Activated CD4-positive, alpha-beta T cell treated with anti-CD3 and anti-CD28 coated beads, Interleukin-2, amount 50 U/mL, for 48 hours (primary cell): ENCODE measurements around the gene ASXL1.

Experiments used
- DNase-seq, 2 experiments: peaks; one replicate each; pipeline ENCODE4 v3.0.0-alpha.2; 2020

Gene ASXL1

DNA sequence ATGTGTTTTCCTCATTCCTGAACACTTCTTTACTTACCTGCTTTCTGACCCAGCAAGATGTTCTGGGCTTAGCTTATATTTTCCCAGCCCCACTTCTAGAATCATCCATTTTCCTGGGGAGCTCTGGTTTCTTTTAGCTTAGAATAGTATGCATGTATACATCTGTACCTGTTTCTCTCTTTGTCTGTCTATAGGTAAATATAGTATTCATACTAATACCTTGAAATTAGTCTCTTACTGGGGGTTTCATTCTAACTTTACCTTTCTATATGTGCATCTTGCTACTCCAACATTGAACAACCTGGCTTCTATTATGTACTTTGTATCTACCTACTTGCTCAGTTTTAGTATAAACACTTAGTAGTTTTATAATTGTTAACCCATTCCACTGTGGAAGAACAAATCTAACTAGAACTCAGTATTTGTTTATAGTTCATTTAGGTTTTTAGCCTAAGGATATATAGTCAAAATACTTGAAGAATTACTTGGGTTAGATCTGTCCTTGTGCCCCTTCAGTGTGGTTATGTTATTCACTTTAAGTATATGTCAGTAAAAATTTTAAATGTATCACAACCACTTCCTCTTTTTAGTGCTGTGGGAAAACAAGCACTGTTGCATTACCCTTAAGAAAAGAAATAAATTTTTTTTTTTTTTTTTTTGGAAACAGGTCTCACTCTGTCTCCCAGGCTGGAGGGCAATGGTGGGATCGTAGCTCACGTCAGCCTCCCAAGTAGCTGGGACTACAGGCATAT is 54.0 kb downstream of the ASXL1 start:
- no peak for DNase-seq

GRCh38 chr20:32415494-32415893 is 57.4 kb downstream of the ASXL1 start:
- DNase-seq: no peak

GRCh38 chr20:32416206-32416605 is 58.1 kb downstream of the ASXL1 start:
- no peak for DNase-seq

GRCh38 chr20:32418376-32418775 is 60.2 kb downstream of the ASXL1 start:
- DNase-seq: no peak

DNA sequence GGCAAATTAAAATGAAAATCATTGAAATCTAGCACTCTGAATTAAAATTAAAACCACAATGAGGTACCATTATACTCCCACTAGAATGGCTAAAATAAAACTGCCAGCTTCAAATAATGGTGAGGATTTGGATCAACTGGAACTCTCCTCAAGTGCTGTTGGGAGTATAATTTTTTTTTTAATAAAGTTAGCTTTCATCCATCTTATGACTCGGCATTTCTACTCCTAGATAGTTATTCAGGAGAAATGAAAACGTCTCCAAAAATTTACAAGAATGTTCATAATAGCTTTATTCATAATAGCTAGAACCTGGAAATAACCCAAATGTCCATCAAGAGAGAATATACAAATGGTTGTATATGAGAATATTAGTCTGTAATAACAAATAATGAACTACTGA is 63.2 kb downstream of the ASXL1 start:
- no peak for DNase-seq

GRCh38 chr20:32427996-32428395 is 69.9 kb downstream of the ASXL1 start:
- no peak for DNase-seq

GRCh38 chr20:32429343-32429742 is 71.2 kb downstream of the ASXL1 start:
- DNase-seq: no peak

DNA sequence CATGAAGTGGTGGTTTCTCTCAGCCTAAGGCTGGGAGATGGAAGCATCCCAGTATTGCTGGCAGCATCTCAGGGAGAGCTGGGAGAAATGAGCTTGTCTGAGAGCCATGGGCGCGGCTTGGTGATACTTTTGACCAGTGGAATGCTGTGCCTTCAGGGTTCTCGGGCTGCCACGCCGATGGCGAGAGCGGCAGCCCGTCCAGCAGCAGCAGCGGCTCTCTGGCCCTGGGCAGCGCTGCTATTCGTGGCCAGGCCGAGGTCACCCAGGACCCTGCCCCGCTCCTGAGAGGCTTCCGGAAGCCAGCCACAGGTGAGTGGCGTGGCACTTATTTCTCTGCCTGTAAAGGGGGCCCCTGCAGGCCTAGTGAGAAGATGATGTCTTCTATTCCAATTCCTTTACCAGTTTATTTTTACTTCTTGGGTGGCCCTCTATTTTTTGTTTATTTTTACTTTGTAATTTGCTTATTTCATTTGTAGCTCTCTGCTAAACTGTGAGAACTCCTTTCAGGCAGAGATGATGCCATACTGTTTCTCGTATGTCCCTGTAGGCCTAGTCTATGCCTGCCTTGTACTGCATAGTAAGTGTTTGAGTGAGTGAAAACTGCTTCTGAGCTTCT is 71.7 kb downstream of the ASXL1 start:
- DNase-seq: no peak

DNA sequence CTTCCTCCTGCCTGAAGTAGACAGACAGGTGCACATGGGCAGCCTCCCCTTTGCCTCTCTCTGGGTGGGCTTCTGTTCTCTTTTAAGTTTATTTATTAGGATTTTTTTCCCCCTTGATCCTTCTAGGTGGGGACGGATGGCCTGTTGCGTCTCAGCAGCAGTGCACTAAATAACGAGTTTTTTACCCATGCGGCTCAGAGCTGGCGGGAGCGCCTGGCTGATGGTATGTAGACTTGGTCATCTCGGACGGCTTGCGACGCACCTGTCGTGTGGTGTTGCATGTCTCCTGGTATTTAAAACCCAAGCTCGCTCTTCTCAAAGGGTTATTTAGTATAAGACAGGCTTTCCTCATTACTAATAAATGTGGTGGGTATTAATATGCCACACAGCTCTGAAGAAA is 73.3 kb downstream of the ASXL1 start:
- DNase-seq: no peak

GRCh38 chr20:32432277-32432676 is 74.1 kb downstream of the ASXL1 start:
- no peak for DNase-seq

- DNase-seq: no peak
Observed at GRCh38 chr20:32433311-32434021, 75.3 kb downstream of the ASXL1 start.

DNA sequence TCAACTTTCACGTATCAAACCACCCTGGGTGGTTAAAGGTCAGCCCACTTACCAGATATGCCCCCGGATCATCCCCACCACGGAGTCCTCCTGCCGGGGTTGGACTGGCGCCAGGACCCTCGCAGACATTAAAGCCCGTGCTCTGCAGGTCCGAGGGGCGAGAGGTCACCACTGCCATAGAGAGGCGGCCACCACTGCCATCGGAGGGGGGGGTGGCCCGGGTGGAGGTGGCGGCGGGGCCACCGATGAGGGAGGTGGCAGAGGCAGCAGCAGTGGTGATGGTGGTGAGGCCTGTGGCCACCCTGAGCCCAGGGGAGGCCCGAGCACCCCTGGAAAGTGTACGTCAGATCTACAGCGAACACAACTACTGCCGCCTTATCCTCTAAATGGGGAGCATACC is 76.3 kb downstream of the ASXL1 start:
- DNase-seq: no peak

DNA sequence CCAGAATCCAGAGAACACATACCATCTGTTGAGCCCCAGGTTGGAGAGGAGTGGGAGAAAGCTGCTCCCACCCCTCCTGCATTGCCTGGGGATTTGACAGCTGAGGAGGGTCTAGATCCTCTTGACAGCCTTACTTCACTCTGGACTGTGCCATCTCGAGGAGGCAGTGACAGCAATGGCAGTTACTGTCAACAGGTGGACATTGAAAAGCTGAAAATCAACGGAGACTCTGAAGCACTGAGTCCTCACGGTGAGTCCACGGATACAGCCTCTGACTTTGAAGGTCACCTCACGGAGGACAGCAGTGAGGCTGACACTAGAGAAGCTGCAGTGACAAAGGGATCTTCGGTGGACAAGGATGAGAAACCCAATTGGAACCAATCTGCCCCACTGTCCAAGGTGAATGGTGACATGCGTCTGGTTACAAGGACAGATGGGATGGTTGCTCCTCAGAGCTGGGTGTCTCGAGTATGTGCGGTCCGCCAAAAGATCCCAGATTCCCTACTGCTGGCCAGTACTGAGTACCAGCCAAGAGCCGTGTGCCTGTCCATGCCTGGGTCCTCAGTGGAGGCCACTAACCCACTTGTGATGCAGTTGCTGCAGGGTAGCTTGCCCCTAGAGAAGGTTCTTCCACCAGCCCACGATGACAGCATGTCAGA is 77.4 kb downstream of the ASXL1 start:
- no peak for DNase-seq

DNA sequence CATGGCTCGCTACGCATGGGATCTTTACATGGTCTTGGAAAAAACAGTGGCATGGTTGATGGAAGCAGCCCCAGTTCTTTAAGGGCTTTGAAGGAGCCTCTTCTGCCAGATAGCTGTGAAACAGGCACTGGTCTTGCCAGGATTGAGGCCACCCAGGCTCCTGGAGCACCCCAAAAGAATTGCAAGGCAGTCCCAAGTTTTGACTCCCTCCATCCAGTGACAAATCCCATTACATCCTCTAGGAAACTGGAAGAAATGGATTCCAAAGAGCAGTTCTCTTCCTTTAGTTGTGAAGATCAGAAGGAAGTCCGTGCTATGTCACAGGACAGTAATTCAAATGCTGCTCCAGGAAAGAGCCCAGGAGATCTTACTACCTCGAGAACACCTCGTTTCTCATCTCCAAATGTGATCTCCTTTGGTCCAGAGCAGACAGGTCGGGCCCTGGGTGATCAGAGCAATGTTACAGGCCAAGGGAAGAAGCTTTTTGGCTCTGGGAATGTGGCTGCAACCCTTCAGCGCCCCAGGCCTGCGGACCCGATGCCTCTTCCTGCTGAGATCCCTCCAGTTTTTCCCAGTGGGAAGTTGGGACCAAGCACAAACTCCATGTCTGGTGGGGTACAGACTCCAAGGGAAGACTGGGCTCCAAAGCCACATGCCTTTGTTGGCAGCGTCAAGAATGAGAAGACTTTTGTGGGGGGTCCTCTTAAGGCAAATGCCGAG is 78.2 kb downstream of the ASXL1 start:
- DNase-seq: no peak

GRCh38 chr20:32436968-32437367 is 78.8 kb downstream of the ASXL1 start:
- DNase-seq: no peak

- no peak for DNase-seq
Observed at GRCh38 chr20:32437391-32438074, 79.4 kb downstream of the ASXL1 start.

- peak in 1 of 2 experiments; percentile 2 for DNase-seq
Observed at GRCh38 chr20:32438331-32438858, 80.3 kb downstream of the ASXL1 start.

- DNase-seq: peak; percentile 33 to 47
Observed at GRCh38 chr20:32439132-32439829, 81.2 kb downstream of the ASXL1 start.

DNA sequence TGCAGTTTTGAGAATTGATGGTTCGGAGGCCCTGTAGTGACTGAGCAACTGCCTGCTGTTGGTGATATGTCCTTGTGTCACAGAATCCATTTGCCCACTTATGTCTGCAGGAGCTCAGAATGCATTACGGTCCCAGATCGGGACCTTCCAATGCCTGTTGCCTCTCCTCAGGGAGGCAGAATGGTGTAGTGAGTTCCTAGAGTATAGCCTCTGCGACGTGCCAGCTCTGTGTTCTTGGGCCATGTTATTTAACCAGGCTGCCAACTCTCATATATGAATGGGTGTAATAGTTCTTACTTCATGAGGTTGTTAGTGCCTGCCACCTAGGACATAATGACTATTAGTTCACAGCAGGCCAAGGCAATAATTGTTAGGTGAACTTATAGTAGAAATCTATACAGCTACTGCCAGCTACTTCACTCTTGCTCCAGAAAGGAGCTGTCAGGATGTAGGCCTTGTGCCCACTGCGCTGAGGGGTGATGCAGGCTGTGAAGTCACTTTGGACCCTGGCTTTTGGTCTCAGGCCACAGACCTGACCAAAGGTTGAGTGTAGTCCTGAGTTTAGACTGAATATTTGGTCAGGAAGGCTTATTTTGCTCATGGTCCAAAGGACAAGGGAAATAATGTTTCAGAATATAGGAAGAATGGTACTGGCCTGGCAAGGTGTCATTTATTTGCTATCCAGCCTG is 82.1 kb downstream of the ASXL1 start:
- DNase-seq: no peak

DNA sequence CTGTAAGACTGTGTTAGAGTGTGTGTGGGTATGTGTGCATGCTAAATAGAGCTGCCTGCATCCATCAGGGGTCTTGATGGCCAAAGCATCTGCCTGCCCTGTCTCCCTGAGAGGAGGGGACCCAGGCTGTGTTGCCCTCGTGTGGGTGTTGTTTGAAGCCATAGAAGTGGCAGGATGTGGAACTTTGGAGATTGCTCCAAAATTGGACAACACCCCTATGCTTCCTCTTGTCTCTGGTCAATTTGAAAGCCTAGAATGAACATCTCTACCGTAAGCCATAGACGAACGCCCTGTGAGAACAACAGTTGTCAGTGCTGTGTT is 82.6 kb downstream of the ASXL1 start:
- no peak for DNase-seq

GRCh38 chr20:32441638-32442037 is 83.5 kb downstream of the ASXL1 start:
- no peak for DNase-seq
